Ovary (tissue), 3 donors: ENCODE measurements around the gene CCDC40.

Experiments
- CTCF ChIP-seq, 3 donors: fragments of 450-650 bp in 2 of 3; fragments of 200-600 bp in 1 of 3; IDR thresholded peaks; one replicate each; pipeline versions ENCODE4 v1.5.1 to v1.8.0; 2016 to 2022; ENCODE audit warnings: antibody characterized with exemption in 3 of 3, mild to moderate bottlenecking in 1 of 3
- POLR2A ChIP-seq: fragments of 450-650 bp; IDR thresholded peaks from one replicate; pipeline ENCODE4 v1.6.1; 2017; ENCODE audit warnings: antibody characterized with exemption, mild to moderate bottlenecking, moderate library complexity
- donor health status: DM: no; HTN: no; CAD: no.

GRCh38 chr17:80130992-80131391 lies 94.5 kb downstream of the CCDC40 start:
- TF ChIP-seq CTCF (IDR thresholded peaks at IDR 0.05), result no peak
- no peak for TF ChIP-seq POLR2A
